ENCODE results near the gene B4GALNT2. TPM values are rescaled to one million over a fixed set of nuclear protein-coding genes. Genes with fewer than 3 reads are reported as not detected.
"Not testable (repeated sequence)": the region's sequence is repeated elsewhere in the genome, so short reads cannot be mapped to it uniquely, and the experiment has no call there.

B4GALNT2 gene
- polyA plus RNA-seq, 3 donors, result not detected

- H3K9me3 Mint-ChIP-seq, result peaks cover 26 to 42% (median 35%) of the 10 kb centered on the region in 7 donors
- intact Hi-C loops (cut with micrococcal nuclease), result loop anchor here in 1 of 2 donors (10.0 kb wide), 1 partner anchor 99 kb away; no protein-coding TSS in a partner anchor
- not testable (repeated sequence) for H3K27me3 ChIP-seq (ENCODE audit: control insufficient read depth in 2 of 2, insufficient read depth in 2 of 2, low read length in 2 of 2); H3K27me3 Mint-ChIP-seq (ENCODE audit: low read depth in 3 of 3); DNase-seq; H3K27ac Mint-ChIP-seq; H3K36me3 ChIP-seq (replicated peaks in 1 of 2; ENCODE audit: control insufficient read depth in 1 of 2, insufficient read depth in 2 of 2, low read length in 2 of 2); H3K9ac ChIP-seq (ENCODE audit: insufficient read depth, low read length, poor library complexity, severe bottlenecking); H3K4me3 Mint-ChIP-seq; H3K79me2 ChIP-seq (ENCODE audit: insufficient read depth, low read length); H4K20me1 ChIP-seq (ENCODE audit: insufficient read depth, low read length); H3K36me3 Mint-ChIP-seq; H3K4me1 Mint-ChIP-seq; H3K27ac ChIP-seq (ENCODE audit: low read depth in 1 of 2, low read length in 2 of 2); H3K4me1 ChIP-seq (ENCODE audit: control insufficient read depth in 1 of 2, insufficient read depth in 2 of 2, low read length in 2 of 2); H2AFZ ChIP-seq (ENCODE audit: insufficient read depth, low read depth, low read length, poor library complexity, severe bottlenecking); H3K4me3 ChIP-seq (replicated peaks in 1 of 3; ENCODE audit: low read depth in 2 of 3, low read length in 3 of 3); H3K4me2 ChIP-seq (replicated peaks; ENCODE audit: extremely low read depth, low read length, poor library complexity, severe bottlenecking)
- WGBS (ENCODE audit: insufficient coverage), result no CpG with 5 or more reads among the region's 1 CpG
- peaks cover 33 to 36% of the 10 kb centered on the region in 2 donors for H3K9me3 ChIP-seq (replicated peaks in 1 of 2; ENCODE audit: control insufficient read depth in 1 of 2, insufficient read depth in 1 of 2, low read length in 2 of 2)
Observed at GRCh38 chr17:49185381-49185780, 52.8 kb downstream of the B4GALNT2 start.

GRCh38 chr17:49187301-49187700 is 54.7 kb downstream of the B4GALNT2 start:
- H3K4me3 Mint-ChIP-seq, result no peak overlapping the region
- H4K20me1 ChIP-seq (ENCODE audit: insufficient read depth, low read length), result no peaks in the 10 kb centered on the region
- H3K36me3 Mint-ChIP-seq, result peaks cover 0 to 4% of the 10 kb centered on the region in 2 donors
- H3K4me2 ChIP-seq (replicated peaks; ENCODE audit: extremely low read depth, low read length, poor library complexity, severe bottlenecking), result no peak overlapping the region
- H3K4me3 ChIP-seq (replicated peaks in 1 of 3; ENCODE audit: low read depth in 2 of 3, low read length in 3 of 3), result no peak overlapping the region
- H3K79me2 ChIP-seq (ENCODE audit: insufficient read depth, low read length), result no peaks in the 10 kb centered on the region
- H3K27me3 Mint-ChIP-seq (ENCODE audit: low read depth in 3 of 3), result peaks cover 3 to 7% (median 4%) of the 10 kb centered on the region in 3 donors
- peaks cover 12% of the 10 kb centered on the region for H3K4me1 Mint-ChIP-seq
- H3K27ac Mint-ChIP-seq, result no peak overlapping the region
- H3K36me3 ChIP-seq (replicated peaks in 1 of 2; ENCODE audit: control insufficient read depth in 1 of 2, insufficient read depth in 2 of 2, low read length in 2 of 2), result no peaks in the 10 kb centered on the region
- H3K9me3 Mint-ChIP-seq, result peaks cover 24 to 40% (median 35%) of the 10 kb centered on the region in 7 donors
- no peaks in the 10 kb centered on the region for H3K27me3 ChIP-seq (ENCODE audit: control insufficient read depth in 2 of 2, insufficient read depth in 2 of 2, low read length in 2 of 2)
- no peak overlapping the region for H2AFZ ChIP-seq (ENCODE audit: insufficient read depth, low read depth, low read length, poor library complexity, severe bottlenecking)
- H3K4me1 ChIP-seq (ENCODE audit: control insufficient read depth in 1 of 2, insufficient read depth in 2 of 2, low read length in 2 of 2), result peaks cover 14 to 16% of the 10 kb centered on the region in 2 donors
- no peak for DNase-seq
- intact Hi-C loops (cut with micrococcal nuclease), result loop anchor here in 1 of 2 donors (10.0 kb wide), 1 partner anchor 98 kb away; no protein-coding TSS in a partner anchor
- TF ChIP-seq CTCF (IDR thresholded peaks at IDR 0.05), result no peak
- peaks cover 33 to 36% of the 10 kb centered on the region in 2 donors for H3K9me3 ChIP-seq (replicated peaks in 1 of 2; ENCODE audit: control insufficient read depth in 1 of 2, insufficient read depth in 1 of 2, low read length in 2 of 2)
- 80% methylated on average over 1 of the region's 3 CpGs for WGBS (ENCODE audit: insufficient coverage)
- no peak overlapping the region for H3K27ac ChIP-seq (ENCODE audit: low read depth in 1 of 2, low read length in 2 of 2)
- H3K9ac ChIP-seq (ENCODE audit: insufficient read depth, low read length, poor library complexity, severe bottlenecking), result no peak overlapping the region
